ENCODE results near the gene AKAP1. TPM values are rescaled to one million over a fixed set of nuclear protein-coding genes. Genes with fewer than 3 reads are reported as not detected.

AKAP1 gene
- polyA plus RNA-seq, 1 donor from 2014 or later: 21.4 TPM

- Mint-ChIP-seq H3K36me3 (peaks cover 1% of the 10 kb centered on the region), H3K9me3 (no peaks in the 10 kb centered on the region), H3K27ac (no peak overlapping the region), H3K4me3 (no peak overlapping the region), H3K27me3 (no peaks in the 10 kb centered on the region), H3K4me1 (peaks cover 0 to under 1% (median 0%) of the 10 kb centered on the region in 3 donors)
Observed at GRCh38 chr17:57067162-57067561, 17.9 kb upstream of the AKAP1 start.

- no peak overlapping the region for H3K4me3 Mint-ChIP-seq
- H3K36me3 Mint-ChIP-seq: peaks cover 1% of the 10 kb centered on the region
- no peak overlapping the region for H3K27ac Mint-ChIP-seq
- no peaks in the 10 kb centered on the region for H3K4me1 Mint-ChIP-seq
- no peaks in the 10 kb centered on the region for H3K27me3 Mint-ChIP-seq
- no peaks in the 10 kb centered on the region for H3K9me3 Mint-ChIP-seq
Observed at GRCh38 chr17:57067781-57068180, 17.3 kb upstream of the AKAP1 start.

- Mint-ChIP-seq H3K4me1 (no peaks in the 10 kb centered on the region), H3K4me3 (no peak overlapping the region), H3K36me3 (peaks cover 1% of the 10 kb centered on the region), H3K9me3 (no peaks in the 10 kb centered on the region), H3K27me3 (no peaks in the 10 kb centered on the region), H3K27ac (no peak overlapping the region)
Observed at GRCh38 chr17:57068222-57068658, 16.8 kb upstream of the AKAP1 start.

- H3K36me3 Mint-ChIP-seq: peaks cover 1% of the 10 kb centered on the region
- H3K27ac Mint-ChIP-seq: no peak overlapping the region
- H3K4me1 Mint-ChIP-seq: no peaks in the 10 kb centered on the region
- no peaks in the 10 kb centered on the region for H3K9me3 Mint-ChIP-seq
- no peaks in the 10 kb centered on the region for H3K27me3 Mint-ChIP-seq
- no peak overlapping the region for H3K4me3 Mint-ChIP-seq
Observed at GRCh38 chr17:57068707-57069106, 16.3 kb upstream of the AKAP1 start.

- H3K9me3 Mint-ChIP-seq: no peaks in the 10 kb centered on the region
- H3K4me1 Mint-ChIP-seq: peaks cover 3 to 5% (median 4%) of the 10 kb centered on the region in 3 donors
- H3K27ac Mint-ChIP-seq: no peak overlapping the region
- H3K36me3 Mint-ChIP-seq: peaks cover 1% of the 10 kb centered on the region
- no peaks in the 10 kb centered on the region for H3K27me3 Mint-ChIP-seq
- H3K4me3 Mint-ChIP-seq: no peak overlapping the region
Observed at GRCh38 chr17:57071991-57072944, 12.8 kb upstream of the AKAP1 start.

GRCh38 chr17:57073626-57074025 lies 11.4 kb upstream of the AKAP1 start:
- H3K9me3 Mint-ChIP-seq: no peaks in the 10 kb centered on the region
- peaks cover 3 to 6% (median 4%) of the 10 kb centered on the region in 3 donors for H3K4me1 Mint-ChIP-seq
- no peak overlapping the region for H3K4me3 Mint-ChIP-seq
- no peaks in the 10 kb centered on the region for H3K27me3 Mint-ChIP-seq
- H3K27ac Mint-ChIP-seq: no peak overlapping the region
- H3K36me3 Mint-ChIP-seq: peaks cover under 1% of the 10 kb centered on the region

- Mint-ChIP-seq H3K4me1 (peaks cover 3 to 6% (median 4%) of the 10 kb centered on the region in 3 donors), H3K27ac (no peak overlapping the region), H3K9me3 (no peaks in the 10 kb centered on the region), H3K36me3 (no peaks in the 10 kb centered on the region), H3K4me3 (no peak overlapping the region), H3K27me3 (no peaks in the 10 kb centered on the region)
Observed at GRCh38 chr17:57075193-57075592, 9.9 kb upstream of the AKAP1 start.

GRCh38 chr17:57075785-57076184 lies 9.3 kb upstream of the AKAP1 start:
- Mint-ChIP-seq H3K4me1 (peaks cover 3 to 6% (median 4%) of the 10 kb centered on the region in 3 donors), H3K9me3 (no peaks in the 10 kb centered on the region), H3K27me3 (no peaks in the 10 kb centered on the region), H3K36me3 (no peaks in the 10 kb centered on the region), H3K4me3 (no peak overlapping the region), H3K27ac (no peak overlapping the region)

GRCh38 chr17:57077000-57077399 lies 8.0 kb upstream of the AKAP1 start:
- H3K4me3 Mint-ChIP-seq: no peak overlapping the region
- peaks cover 4 to 6% (median 4%) of the 10 kb centered on the region in 3 donors for H3K4me1 Mint-ChIP-seq
- peak overlapping the region in 1 of 3 donors; percentile 61 for H3K27ac Mint-ChIP-seq
- no peaks in the 10 kb centered on the region for H3K27me3 Mint-ChIP-seq
- no peaks in the 10 kb centered on the region for H3K36me3 Mint-ChIP-seq
- H3K9me3 Mint-ChIP-seq: no peaks in the 10 kb centered on the region

- Mint-ChIP-seq H3K9me3 (no peaks in the 10 kb centered on the region), H3K4me3 (no peak overlapping the region), H3K36me3 (no peaks in the 10 kb centered on the region), H3K4me1 (peaks cover 4 to 8% (median 6%) of the 10 kb centered on the region in 3 donors), H3K27ac (no peak overlapping the region), H3K27me3 (no peaks in the 10 kb centered on the region)
Observed at GRCh38 chr17:57078274-57078673, 6.8 kb upstream of the AKAP1 start.

- Mint-ChIP-seq H3K27me3 (no peaks in the 10 kb centered on the region), H3K9me3 (no peaks in the 10 kb centered on the region), H3K36me3 (no peaks in the 10 kb centered on the region), H3K27ac (no peak overlapping the region), H3K4me3 (no peak overlapping the region), H3K4me1 (peaks cover 4 to 10% (median 8%) of the 10 kb centered on the region in 3 donors)
Observed at GRCh38 chr17:57080718-57081117, 4.3 kb upstream of the AKAP1 start.

GRCh38 chr17:57082441-57082840 lies 2.6 kb upstream of the AKAP1 start:
- Mint-ChIP-seq H3K27ac (peak overlapping the region in 1 of 3 donors; percentile 32), H3K36me3 (no peaks in the 10 kb centered on the region), H3K27me3 (no peaks in the 10 kb centered on the region), H3K9me3 (no peaks in the 10 kb centered on the region), H3K4me1 (peaks cover 10 to 12% (median 11%) of the 10 kb centered on the region in 3 donors), H3K4me3 (peak overlapping the region in 1 of 4 donors; percentile 51)

GRCh38 chr17:57084361-57084801 lies 665 bp upstream of the AKAP1 start:
- peak overlapping the region; percentile 88 to 96 (median 92) for H3K4me3 Mint-ChIP-seq
- no peaks in the 10 kb centered on the region for H3K36me3 Mint-ChIP-seq
- peak overlapping the region; percentile 61 to 95 (median 95) for H3K27ac Mint-ChIP-seq
- no peaks in the 10 kb centered on the region for H3K9me3 Mint-ChIP-seq
- peaks cover 13 to 19% (median 14%) of the 10 kb centered on the region in 3 donors for H3K4me1 Mint-ChIP-seq
- H3K27me3 Mint-ChIP-seq: no peaks in the 10 kb centered on the region

GRCh38 chr17:57085448-57086068 lies 512 bp downstream of the AKAP1 start:
- no peaks in the 10 kb centered on the region for H3K27me3 Mint-ChIP-seq
- H3K4me3 Mint-ChIP-seq: peak overlapping the region; percentile 88 to 96 (median 92)
- H3K9me3 Mint-ChIP-seq: no peaks in the 10 kb centered on the region
- H3K27ac Mint-ChIP-seq: peak overlapping the region in 1 of 3 donors; percentile 53
- no peaks in the 10 kb centered on the region for H3K36me3 Mint-ChIP-seq
- H3K4me1 Mint-ChIP-seq: peaks cover 13 to 19% (median 14%) of the 10 kb centered on the region in 3 donors

All from IgD-negative memory B cell (primary cell).